Gastrocnemius medialis (tissue), 4 donors: ENCODE data around the gene RABGAP1L. TPM values are rescaled to one million over a fixed set of nuclear protein-coding genes. Genes with fewer than 3 reads are reported as not detected.

ENCODE experiments used
- ATAC-seq, 2 donors: fragments of 150-250 bp; one replicate each; pipeline ENCODE4 v1.9.1; 2016
- DNase-seq, 2 donors: peaks; one replicate each; pipeline ENCODE4 v3.0.0-alpha.2; 2019
- H3K27ac ChIP-seq, 4 donors: fragments of 200-600 bp; sonication (generic); 1 replicate in 1 of 4; 2 replicates in 3 of 4; pipeline ENCODE4 v1.5.1; 2016 to 2018; ENCODE audit warnings: mild to moderate bottlenecking in 2 of 4, moderate library complexity in 1 of 4
- H3K27me3 ChIP-seq, 3 donors: fragments of 200-600 bp; sonication (generic) in 2 of 3; 1 replicate in 1 of 3; 2 replicates in 2 of 3; pipeline versions ENCODE4 v1.5.1 to v1.6.0; 2016 to 2019; ENCODE audit warnings: mild to moderate bottlenecking in 1 of 3, moderate library complexity in 1 of 3
- H3K36me3 ChIP-seq, 2 donors: fragments of 200-600 bp; sonication (generic) in 1 of 2; one replicate each; pipeline ENCODE4 v1.5.1; 2017 to 2018
- H3K4me1 ChIP-seq, 2 donors: fragments of 200-600 bp; sonication (generic) in 1 of 2; one replicate each; pipeline ENCODE4 v1.5.1; 2016 to 2017; ENCODE audit warnings: mild to moderate bottlenecking in 2 of 2
- H3K4me3 ChIP-seq, 4 donors: fragments of 200-600 bp; sonication (generic) in 3 of 4; 1 replicate in 1 of 4; 2 replicates in 3 of 4; pipeline ENCODE4 v1.5.1; 2016 to 2019; ENCODE audit warnings: mild to moderate bottlenecking in 2 of 4
- H3K9me3 ChIP-seq, 3 donors: fragments of 200-600 bp; sonication (generic) in 2 of 3; 1 replicate in 1 of 3; 2 replicates in 2 of 3; pipeline ENCODE4 v1.5.1; 2016 to 2019
- CTCF ChIP-seq, 5 experiments: fragments of 450-650 bp in 3 of 5; fragments of 200-600 bp in 2 of 5; sonication (generic) in 2 of 5; IDR thresholded peaks in 4 of 5; conservative IDR thresholded peaks in 1 of 5; 1 replicate in 4 of 5; 2 replicates in 1 of 5; pipeline ENCODE4 v1.5.1; 2016 to 2019; ENCODE audit warnings: antibody characterized with exemption in 5 of 5, mild to moderate bottlenecking in 3 of 5, moderate library complexity in 3 of 5
- POLR2A ChIP-seq, 2 donors: fragments of 450-650 bp; IDR thresholded peaks; one replicate each; pipeline ENCODE4 v1.6.1; 2017; ENCODE audit warnings: antibody characterized with exemption in 2 of 2, mild to moderate bottlenecking in 2 of 2, moderate library complexity in 2 of 2
- in situ Hi-C, 4 donors: fragments of 200-750 bp; cut with MboI; loops; one replicate each; pipeline versions ENCODE4 v1.15.0 to v1.8.0; 2017; ENCODE audit warnings: low sequenced_read_pairs in 4 of 4
- intact Hi-C: fragments of 100-400 bp; cut with DNase I; formaldehyde crosslinking; loops from one replicate; pipeline ENCODE4 v1.15.1; 2023; ENCODE audit warnings: low total_unique reads
- total RNA-seq, 4 donors: library from RNA; depleted of rRNA; stranded (reverse); fragments of >200 nt; gene quantifications; one replicate each; pipeline versions ENCODE4 v1.1.0 to v1.2.3, GENCODE V29; 2016

RABGAP1L gene
- total RNA-seq, 4 donors from 2014 or later = 8.8 to 22.2 (median 14.9) TPM

- intact Hi-C loops (no loop called here), in situ Hi-C loops (no loop called here)
- DNase-seq (no peak), ATAC-seq (no peak)
- H3K9me3 ChIP-seq = no peaks in the 10 kb centered on the region
- no peak overlapping the region for H3K27ac ChIP-seq
- H3K4me1 ChIP-seq = no peaks in the 10 kb centered on the region
- H3K36me3 ChIP-seq = no peaks in the 10 kb centered on the region
- TF ChIP-seq POLR2A (IDR thresholded peaks at IDR 0.05) = no peak
- no peak for TF ChIP-seq CTCF (IDR thresholded peaks at IDR 0.05 in 4 of 5, conservative IDR thresholded peaks at IDR 0.05 in 1 of 5)
- no peak overlapping the region for H3K4me3 ChIP-seq
- no peaks in the 10 kb centered on the region for H3K27me3 ChIP-seq
Measured at GRCh38 chr1:174652569-174653280, 493.4 kb downstream of the RABGAP1L start.

GRCh38 chr1:174654560-174654959 lies 495.2 kb downstream of the RABGAP1L start:
- no peak for ATAC-seq
- H3K27ac ChIP-seq = no peak overlapping the region
- no peaks in the 10 kb centered on the region for H3K9me3 ChIP-seq
- H3K4me1 ChIP-seq = no peaks in the 10 kb centered on the region
- TF ChIP-seq POLR2A (IDR thresholded peaks at IDR 0.05) = no peak
- no peak for TF ChIP-seq CTCF (IDR thresholded peaks at IDR 0.05 in 4 of 5, conservative IDR thresholded peaks at IDR 0.05 in 1 of 5)
- no peaks in the 10 kb centered on the region for H3K27me3 ChIP-seq
- no peaks in the 10 kb centered on the region for H3K36me3 ChIP-seq
- in situ Hi-C loops (no loop called here), intact Hi-C loops (no loop called here)
- H3K4me3 ChIP-seq = no peak overlapping the region
- DNase-seq = no peak

DNA sequence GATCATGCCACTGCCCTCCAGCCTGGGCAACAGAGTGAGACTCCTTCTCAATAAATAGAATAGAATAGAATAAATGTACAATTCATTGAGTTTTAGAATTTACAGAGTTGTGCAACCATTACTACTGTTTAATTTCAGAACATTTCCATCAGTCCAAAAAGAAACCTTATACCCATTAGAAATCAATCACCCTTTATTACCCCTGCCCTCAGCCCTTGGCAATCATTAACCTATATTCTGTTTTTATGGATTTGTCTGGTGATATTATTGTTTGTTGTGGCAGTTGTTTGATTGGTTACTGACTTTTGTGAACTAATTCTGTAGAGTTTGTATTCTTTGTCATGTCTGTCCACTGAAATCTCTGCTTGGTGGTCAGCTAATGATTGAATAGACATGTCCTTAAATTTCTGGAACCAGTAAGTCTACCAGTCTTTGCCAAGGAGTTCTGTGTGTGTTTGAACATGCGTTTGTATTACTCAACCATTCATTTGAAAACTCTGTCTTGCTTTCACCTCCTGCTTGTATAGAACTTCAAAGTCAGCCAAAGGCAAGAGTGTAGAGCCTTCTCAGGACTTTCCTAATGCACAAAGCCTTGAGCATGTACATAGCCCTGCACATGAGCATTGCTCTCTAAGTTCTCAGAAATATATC lies 497.2 kb downstream of the RABGAP1L start:
- in situ Hi-C loops = no loop called here
- DNase-seq (no peak), ATAC-seq (no peak)
- Histone ChIP-seq H3K27me3 (no peaks in the 10 kb centered on the region), H3K27ac (no peak overlapping the region), H3K4me1 (no peaks in the 10 kb centered on the region), H3K9me3 (no peaks in the 10 kb centered on the region), H3K4me3 (no peak overlapping the region), H3K36me3 (no peaks in the 10 kb centered on the region)
- intact Hi-C loops = no loop called here
- no peak for TF ChIP-seq POLR2A (IDR thresholded peaks at IDR 0.05)
- TF ChIP-seq CTCF (IDR thresholded peaks at IDR 0.05 in 4 of 5, conservative IDR thresholded peaks at IDR 0.05 in 1 of 5) = no peak

- Histone ChIP-seq H3K27ac (no peak overlapping the region), H3K4me1 (no peaks in the 10 kb centered on the region), H3K9me3 (no peaks in the 10 kb centered on the region), H3K4me3 (no peak overlapping the region), H3K27me3 (no peaks in the 10 kb centered on the region), H3K36me3 (no peaks in the 10 kb centered on the region)
- intact Hi-C loops (no loop called here), in situ Hi-C loops (no loop called here)
- DNase-seq (no peak), ATAC-seq (no peak)
- TF ChIP-seq CTCF (IDR thresholded peaks at IDR 0.05 in 4 of 5, conservative IDR thresholded peaks at IDR 0.05 in 1 of 5) (no peak), POLR2A (IDR thresholded peaks at IDR 0.05) (no peak)
Measured at GRCh38 chr1:174657411-174657810, 498.1 kb downstream of the RABGAP1L start.
